ENCODE measurements around the gene HDAC9. TPM values are rescaled to one million over a fixed set of nuclear protein-coding genes. Genes with fewer than 3 reads are reported as not detected.

Gene HDAC9
- total RNA-seq, 2 experiments from 2014 or later = 0.22 to 0.33 TPM

GRCh38 chr7:18538554-18539250 is 43.2 kb downstream of the HDAC9 start:
- ChIA-PET POLR2A (no interaction called here), CTCF (interaction anchor here (0.6 kb wide), 1 partner anchor 1171 kb away, joined by 3 read pairs; no protein-coding TSS in a partner anchor)
- DNase-seq = no peak
- Mint-ChIP-seq H3K27ac (no peak overlapping the region), H3K4me1 (no peaks in the 10 kb centered on the region), H3K36me3 (ENCODE audit: low read depth) (no peaks in the 10 kb centered on the region), H3K9me3 (no peaks in the 10 kb centered on the region), H3K4me3 (no peak overlapping the region), H3K27me3 (no peaks in the 10 kb centered on the region)

GRCh38 chr7:18540396-18540795 is 44.8 kb downstream of the HDAC9 start:
- ChIA-PET POLR2A (no interaction called here), CTCF (no interaction called here)
- Mint-ChIP-seq H3K27ac (no peak overlapping the region), H3K27me3 (no peaks in the 10 kb centered on the region), H3K9me3 (no peaks in the 10 kb centered on the region), H3K4me1 (no peaks in the 10 kb centered on the region), H3K36me3 (ENCODE audit: low read depth) (no peaks in the 10 kb centered on the region), H3K4me3 (no peak overlapping the region)
- no peak for DNase-seq

- Mint-ChIP-seq H3K27ac (no peak overlapping the region), H3K4me3 (no peak overlapping the region), H3K4me1 (no peaks in the 10 kb centered on the region), H3K36me3 (ENCODE audit: low read depth) (no peaks in the 10 kb centered on the region), H3K9me3 (no peaks in the 10 kb centered on the region), H3K27me3 (no peaks in the 10 kb centered on the region)
- CTCF ChIA-PET = no interaction called here
- POLR2A ChIA-PET = no interaction called here
- no peak for DNase-seq
These were observed 45.8 kb downstream of the HDAC9 start for GRCh38 chr7:18541181-18541870.

GRCh38 chr7:18541871-18542212 is 46.3 kb downstream of the HDAC9 start:
- Mint-ChIP-seq H3K9me3 (no peaks in the 10 kb centered on the region), H3K4me1 (no peaks in the 10 kb centered on the region), H3K4me3 (no peak overlapping the region), H3K27ac (no peak overlapping the region), H3K36me3 (ENCODE audit: low read depth) (no peaks in the 10 kb centered on the region), H3K27me3 (no peaks in the 10 kb centered on the region)
- ChIA-PET POLR2A (no interaction called here), CTCF (no interaction called here)
- no peak for DNase-seq

GRCh38 chr7:18546576-18546975 is 51.0 kb downstream of the HDAC9 start:
- Mint-ChIP-seq H3K27ac (no peak overlapping the region), H3K9me3 (no peaks in the 10 kb centered on the region), H3K4me3 (no peak overlapping the region), H3K27me3 (no peaks in the 10 kb centered on the region), H3K36me3 (ENCODE audit: low read depth) (no peaks in the 10 kb centered on the region), H3K4me1 (no peaks in the 10 kb centered on the region)
- CTCF ChIA-PET = no interaction called here
- POLR2A ChIA-PET = no interaction called here
- no peak for DNase-seq

- POLR2A ChIA-PET = no interaction called here
- CTCF ChIA-PET = no interaction called here
- no peak for DNase-seq
- no peaks in the 10 kb centered on the region for H3K4me1 Mint-ChIP-seq
- H3K27me3 Mint-ChIP-seq = no peaks in the 10 kb centered on the region
- no peak overlapping the region for H3K27ac Mint-ChIP-seq
- no peaks in the 10 kb centered on the region for H3K36me3 Mint-ChIP-seq (ENCODE audit: low read depth)
- no peak overlapping the region for H3K4me3 Mint-ChIP-seq
- no peaks in the 10 kb centered on the region for H3K9me3 Mint-ChIP-seq
These were observed 52.1 kb downstream of the HDAC9 start for GRCh38 chr7:18547509-18548187.

- no peak for DNase-seq
- no peak overlapping the region for H3K4me3 Mint-ChIP-seq
- CTCF ChIA-PET = no interaction called here
- no peaks in the 10 kb centered on the region for H3K9me3 Mint-ChIP-seq
- H3K4me1 Mint-ChIP-seq = no peaks in the 10 kb centered on the region
- POLR2A ChIA-PET = no interaction called here
- no peaks in the 10 kb centered on the region for H3K36me3 Mint-ChIP-seq (ENCODE audit: low read depth)
- H3K27ac Mint-ChIP-seq = no peak overlapping the region
- no peaks in the 10 kb centered on the region for H3K27me3 Mint-ChIP-seq
These were observed 53.0 kb downstream of the HDAC9 start for GRCh38 chr7:18548534-18548933.

GRCh38 chr7:18550574-18550973 is 55.0 kb downstream of the HDAC9 start:
- ChIA-PET POLR2A (no interaction called here), CTCF (no interaction called here)
- no peak for DNase-seq
- no peak overlapping the region for H3K4me3 Mint-ChIP-seq
- H3K27ac Mint-ChIP-seq = no peak overlapping the region
- no peaks in the 10 kb centered on the region for H3K36me3 Mint-ChIP-seq (ENCODE audit: low read depth)
- H3K9me3 Mint-ChIP-seq = no peaks in the 10 kb centered on the region
- H3K4me1 Mint-ChIP-seq = no peaks in the 10 kb centered on the region
- no peaks in the 10 kb centered on the region for H3K27me3 Mint-ChIP-seq

GRCh38 chr7:18552316-18552916 is 56.9 kb downstream of the HDAC9 start:
- DNase-seq = no peak
- H3K4me1 Mint-ChIP-seq = no peaks in the 10 kb centered on the region
- ChIA-PET POLR2A (no interaction called here), CTCF (no interaction called here)
- H3K36me3 Mint-ChIP-seq (ENCODE audit: low read depth) = no peaks in the 10 kb centered on the region
- no peak overlapping the region for H3K4me3 Mint-ChIP-seq
- H3K27me3 Mint-ChIP-seq = no peaks in the 10 kb centered on the region
- no peak overlapping the region for H3K27ac Mint-ChIP-seq
- H3K9me3 Mint-ChIP-seq = no peaks in the 10 kb centered on the region

- DNase-seq = no peak
- Mint-ChIP-seq H3K4me3 (no peak overlapping the region), H3K36me3 (ENCODE audit: low read depth) (no peaks in the 10 kb centered on the region), H3K9me3 (no peaks in the 10 kb centered on the region), H3K27me3 (no peaks in the 10 kb centered on the region), H3K4me1 (no peaks in the 10 kb centered on the region), H3K27ac (no peak overlapping the region)
- POLR2A ChIA-PET = no interaction called here
- CTCF ChIA-PET = no interaction called here
These were observed 57.5 kb downstream of the HDAC9 start for GRCh38 chr7:18552943-18553604.

- H3K36me3 Mint-ChIP-seq (ENCODE audit: low read depth) = no peaks in the 10 kb centered on the region
- POLR2A ChIA-PET = no interaction called here
- no peak overlapping the region for H3K27ac Mint-ChIP-seq
- no peaks in the 10 kb centered on the region for H3K27me3 Mint-ChIP-seq
- H3K4me1 Mint-ChIP-seq = no peaks in the 10 kb centered on the region
- no peaks in the 10 kb centered on the region for H3K9me3 Mint-ChIP-seq
- CTCF ChIA-PET = no interaction called here
- DNase-seq = no peak
- no peak overlapping the region for H3K4me3 Mint-ChIP-seq
These were observed 58.1 kb downstream of the HDAC9 start for GRCh38 chr7:18553605-18554003.

GRCh38 chr7:18555120-18555519 is 59.6 kb downstream of the HDAC9 start:
- CTCF ChIA-PET = no interaction called here
- POLR2A ChIA-PET = no interaction called here
- no peaks in the 10 kb centered on the region for H3K36me3 Mint-ChIP-seq (ENCODE audit: low read depth)
- H3K9me3 Mint-ChIP-seq = no peaks in the 10 kb centered on the region
- DNase-seq = no peak
- H3K27me3 Mint-ChIP-seq = no peaks in the 10 kb centered on the region
- H3K4me1 Mint-ChIP-seq = no peaks in the 10 kb centered on the region
- no peak overlapping the region for H3K4me3 Mint-ChIP-seq
- H3K27ac Mint-ChIP-seq = no peak overlapping the region

- CTCF ChIA-PET = no interaction called here
- Mint-ChIP-seq H3K9me3 (no peaks in the 10 kb centered on the region), H3K4me3 (no peak overlapping the region), H3K4me1 (no peaks in the 10 kb centered on the region), H3K27ac (no peak overlapping the region), H3K36me3 (ENCODE audit: low read depth) (no peaks in the 10 kb centered on the region), H3K27me3 (no peaks in the 10 kb centered on the region)
- no peak for DNase-seq
- POLR2A ChIA-PET = no interaction called here
These were observed 60.4 kb downstream of the HDAC9 start for GRCh38 chr7:18555968-18556367.
